HEK293T (cell line): ENCODE data around the gene SHISA6.

ENCODE experiments used
- CTCF ChIA-PET: fragments of 350-600 bp; formaldehyde crosslinking; extraction: SDS; loops from one replicate; lab custom pipeline; 2021; ENCODE audit warnings: antibody characterized with exemption, inconsistent platforms; lab: Yijun Ruan, JAX
- POLR2A ChIA-PET: fragments of 350-600 bp; formaldehyde crosslinking; extraction: SDS; loops from one replicate; lab custom pipeline; 2020; ENCODE audit warnings: antibody characterized with exemption, inconsistent platforms; lab: Yijun Ruan, JAX
- DNase-seq: peaks from one replicate; pipeline ENCODE4 v3.0.0; 2012; ENCODE audit warnings: mixed read lengths; ENCODE audit errors: extremely low spot score
- ARNT ChIP-seq: fragments of 450-650 bp; IDR thresholded peaks from 2 replicates; pipeline ENCODE4 v1.6.1; 2017; ENCODE audit warnings: mild to moderate bottlenecking
- BHLHE40 ChIP-seq: fragments of 450-650 bp; IDR thresholded peaks from 2 replicates; pipeline ENCODE4 v1.6.1; 2016; ENCODE audit warnings: mild to moderate bottlenecking, moderate library complexity, borderline replicate concordance
- CTBP1 ChIP-seq: fragments of 450-650 bp; IDR thresholded peaks from 2 replicates; pipeline ENCODE4 v1.6.1; 2016; ENCODE audit warnings: borderline replicate concordance
- ELF4 ChIP-seq: fragments of 450-650 bp; IDR thresholded peaks from 2 replicates; pipeline ENCODE4 v1.6.1; 2017; ENCODE audit warnings: antibody characterized with exemption
- FOXA1 ChIP-seq: fragments of 450-650 bp; IDR thresholded peaks from 2 replicates; pipeline ENCODE4 v1.6.1; 2016; ENCODE audit warnings: mild to moderate bottlenecking
- FOXK2 ChIP-seq: fragments of 450-650 bp; IDR thresholded peaks from 2 replicates; pipeline ENCODE4 v1.6.1; 2016; ENCODE audit warnings: mild to moderate bottlenecking
- FOXM1 ChIP-seq: fragments of 450-650 bp; IDR thresholded peaks from 2 replicates; pipeline ENCODE4 v1.6.1; 2017; ENCODE audit warnings: mild to moderate bottlenecking, borderline replicate concordance
- HDGF ChIP-seq: fragments of 450-650 bp; IDR thresholded peaks from 2 replicates; pipeline ENCODE4 v1.6.1; 2017; ENCODE audit warnings: antibody characterized with exemption, borderline replicate concordance
- L3MBTL2 ChIP-seq: fragments of 450-650 bp; conservative IDR thresholded peaks from 2 replicates; pipeline ENCODE4 v1.6.1; 2016; ENCODE audit warnings: mild to moderate bottlenecking
- LEF1 ChIP-seq: fragments of 450-650 bp; IDR thresholded peaks from 2 replicates; pipeline ENCODE4 v1.6.1; 2017; ENCODE audit warnings: mild to moderate bottlenecking, borderline replicate concordance
- NFRKB ChIP-seq: fragments of 450-650 bp; IDR thresholded peaks from 2 replicates; pipeline ENCODE4 v1.6.1; 2016; ENCODE audit warnings: mild to moderate bottlenecking, moderate library complexity
- PKNOX1 ChIP-seq: fragments of 450-650 bp; IDR thresholded peaks from 2 replicates; pipeline ENCODE4 v1.6.1; 2016
- SP1 ChIP-seq: fragments of 450-650 bp; IDR thresholded peaks from 2 replicates; pipeline ENCODE4 v1.6.1; 2017
- SUZ12 ChIP-seq: fragments of 450-650 bp; IDR thresholded peaks from 2 replicates; pipeline ENCODE4 v1.6.1; 2016; ENCODE audit warnings: mild to moderate bottlenecking
- TARDBP ChIP-seq: fragments of 450-650 bp; IDR thresholded peaks from 2 replicates; pipeline ENCODE4 v1.6.1; 2016
- ZNF384 ChIP-seq: fragments of 450-650 bp; IDR thresholded peaks from 2 replicates; pipeline ENCODE4 v1.6.1; 2016

SHISA6 gene

DNA sequence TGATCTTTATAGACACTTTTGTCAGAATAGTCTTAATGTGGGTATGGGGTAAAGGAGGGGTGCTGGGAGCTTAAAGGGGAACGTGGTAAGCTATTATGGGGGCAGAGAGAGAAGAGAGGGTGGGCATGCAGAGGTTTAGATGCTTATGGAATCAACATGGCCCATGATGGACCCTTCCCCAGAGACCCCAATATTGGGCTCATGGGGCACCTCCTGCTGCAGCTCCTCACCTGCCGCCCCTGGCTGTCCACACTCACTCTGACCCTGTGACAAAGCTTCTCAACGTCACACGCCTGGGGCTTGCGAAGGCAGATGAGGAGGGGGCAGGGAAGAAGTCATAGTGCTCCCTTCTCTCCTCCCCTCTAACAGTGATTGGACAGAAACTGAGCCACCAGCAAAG lies 95.3 kb downstream of the SHISA6 start:
- DNase-seq, result no peak
- CTCF ChIA-PET, result no interaction called here
- TF ChIP-seq SP1, result no peak
- TF ChIP-seq FOXA1, result no peak
- no peak for TF ChIP-seq L3MBTL2
- TF ChIP-seq ZNF384, result no peak
- no peak for TF ChIP-seq NFRKB
- no peak for TF ChIP-seq FOXK2
- TF ChIP-seq TARDBP, result no peak
- TF ChIP-seq BHLHE40, result no peak
- no peak for TF ChIP-seq PKNOX1
- TF ChIP-seq ARNT, result no peak
- TF ChIP-seq HDGF, result no peak
- no peak for TF ChIP-seq LEF1
- TF ChIP-seq FOXM1, result no peak
- no peak for TF ChIP-seq SUZ12
- TF ChIP-seq ELF4, result no peak
- TF ChIP-seq CTBP1, result no peak
- POLR2A ChIA-PET, result no interaction called here

DNA sequence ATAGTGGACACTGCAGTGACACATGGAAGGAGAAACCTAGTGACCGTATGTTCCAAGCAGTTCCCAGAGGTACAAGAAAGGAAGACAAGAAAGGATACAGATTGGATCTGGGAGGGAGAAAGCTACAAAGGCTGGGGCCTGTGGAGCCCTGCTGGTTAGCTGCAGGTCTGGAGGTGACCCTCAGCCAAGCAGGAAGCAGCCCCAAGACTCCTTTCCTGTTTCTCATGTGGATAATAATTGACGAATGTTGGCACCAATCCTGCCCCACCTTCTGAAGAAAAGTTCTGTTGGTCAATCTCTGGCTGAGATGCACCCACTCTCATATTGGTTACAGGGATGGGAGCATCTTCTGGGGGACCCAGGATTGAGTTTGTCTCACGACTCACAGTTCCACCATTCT lies 99.8 kb downstream of the SHISA6 start:
- ChIA-PET CTCF (no interaction called here), POLR2A (no interaction called here)
- TF ChIP-seq CTBP1 (no peak), PKNOX1 (no peak), FOXA1 (no peak), L3MBTL2 (no peak), HDGF (no peak), LEF1 (no peak), ELF4 (no peak), ZNF384 (no peak), FOXM1 (no peak), NFRKB (no peak), BHLHE40 (no peak), SUZ12 (no peak)
- DNase-seq, result no peak

DNA sequence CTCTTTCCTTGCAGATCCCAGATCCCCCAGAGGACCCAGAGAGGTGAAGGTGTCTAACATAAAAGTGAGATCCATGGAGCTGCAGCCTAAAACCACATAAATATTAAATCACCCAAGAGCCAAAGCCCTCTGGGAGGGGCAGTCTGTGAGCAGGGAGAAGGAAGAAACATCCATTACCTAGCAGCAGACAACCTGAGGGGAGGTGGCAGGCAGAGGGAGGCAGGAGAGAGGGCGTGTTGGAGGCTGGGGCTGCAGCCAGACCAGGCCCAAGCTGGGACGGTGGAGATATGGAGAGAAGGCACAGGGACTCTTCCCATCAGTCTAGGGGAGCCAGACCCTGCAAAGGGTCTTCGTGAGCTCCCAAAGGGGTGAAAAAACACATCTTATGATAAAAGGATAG lies 101.1 kb downstream of the SHISA6 start:
- ChIA-PET CTCF (no interaction called here), POLR2A (no interaction called here)
- no peak for DNase-seq
- TF ChIP-seq NFRKB (no peak), CTBP1 (no peak), SP1 (no peak), FOXK2 (no peak), SUZ12 (no peak), ELF4 (no peak), PKNOX1 (no peak), BHLHE40 (no peak), ZNF384 (no peak), FOXM1 (no peak)

DNA sequence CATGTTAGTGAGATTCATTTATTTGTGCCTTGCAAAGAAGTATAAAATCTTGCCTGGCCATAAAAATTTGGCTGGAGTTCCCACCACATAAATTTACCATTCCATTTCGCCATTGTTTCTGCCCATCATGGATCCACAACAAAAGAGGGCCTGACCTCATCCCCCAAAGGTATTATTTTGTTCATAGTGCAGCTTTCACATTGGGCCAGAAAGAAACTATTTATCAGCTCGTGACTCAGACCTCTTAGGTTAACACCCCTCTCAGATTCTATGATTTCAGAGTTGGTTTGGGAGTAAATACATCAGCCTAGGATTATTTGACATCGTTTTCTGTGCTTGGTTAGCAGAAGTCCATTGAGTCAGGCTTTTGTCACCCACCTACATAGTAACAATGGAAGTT lies 108.1 kb downstream of the SHISA6 start:
- TF ChIP-seq NFRKB (no peak), TARDBP (no peak), SUZ12 (no peak), L3MBTL2 (no peak), LEF1 (no peak), ELF4 (no peak), PKNOX1 (no peak), FOXK2 (no peak), BHLHE40 (no peak)
- ChIA-PET POLR2A (no interaction called here), CTCF (no interaction called here)
- DNase-seq, result no peak

DNA sequence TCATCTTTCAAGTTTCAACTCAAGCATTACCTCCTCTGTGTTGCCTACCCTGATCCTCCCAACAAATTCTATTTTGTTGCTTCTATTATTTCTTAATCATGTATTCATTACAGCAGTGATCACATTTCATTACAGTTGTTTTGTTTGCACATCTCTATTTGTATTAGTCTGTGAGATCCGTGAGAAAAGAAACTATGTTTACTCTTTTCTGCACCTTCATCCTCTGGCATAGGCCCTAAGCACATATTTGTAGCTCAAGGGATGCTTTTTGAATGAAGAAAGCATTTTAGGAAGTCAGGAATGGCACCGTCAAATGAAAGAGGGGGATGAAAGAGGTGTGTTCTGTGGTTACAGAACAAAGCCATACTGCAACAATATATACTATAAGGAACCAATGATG lies 110.5 kb downstream of the SHISA6 start:
- CTCF ChIA-PET, result no interaction called here
- no peak for TF ChIP-seq BHLHE40
- TF ChIP-seq LEF1, result no peak
- TF ChIP-seq L3MBTL2, result no peak
- no peak for TF ChIP-seq ELF4
- no peak for TF ChIP-seq TARDBP
- no peak for TF ChIP-seq FOXA1
- TF ChIP-seq PKNOX1, result no peak
- no peak for TF ChIP-seq CTBP1
- no peak for TF ChIP-seq HDGF
- TF ChIP-seq SP1, result no peak
- no peak for TF ChIP-seq ARNT
- TF ChIP-seq NFRKB, result no peak
- no peak for TF ChIP-seq FOXM1
- TF ChIP-seq FOXK2, result no peak
- no peak for TF ChIP-seq ZNF384
- DNase-seq, result no peak
- POLR2A ChIA-PET, result no interaction called here
